Activated naive CD8-positive, alpha-beta T cell treated with anti-CD3 and anti-CD28 coated beads, Interleukin-2, amount 50 U/mL, for 24 hours (primary cell): ENCODE measurements around the gene PRDX6.
"Not testable (repeated sequence)": the region's sequence is repeated elsewhere in the genome, so short reads cannot be mapped to it uniquely, and the experiment has no call there.

Source experiments
- ATAC-seq: fragments of 150-1000 bp; cut with Tn5 transposase; one replicate; pipeline ENCODE4 v1.10.0; 2021
- DNase-seq: peaks from one replicate; pipeline ENCODE4 v3.0.0; 2021
- H3K27ac Mint-ChIP-seq: one replicate; pipeline ENCODE4 v1.8.0; 2021; ENCODE audit warnings: mild to moderate bottlenecking, mixed read lengths
- H3K27me3 Mint-ChIP-seq: one replicate; pipeline ENCODE4 v1.8.0; 2021; ENCODE audit warnings: mixed read lengths
- H3K36me3 Mint-ChIP-seq: one replicate; pipeline ENCODE4 v1.8.0; 2021; ENCODE audit warnings: low read depth, mixed read lengths
- H3K4me1 Mint-ChIP-seq: one replicate; pipeline ENCODE4 v1.8.0; 2021; ENCODE audit warnings: mixed read lengths
- H3K4me3 Mint-ChIP-seq: one replicate; pipeline ENCODE4 v1.8.0; 2021; ENCODE audit warnings: mild to moderate bottlenecking, moderate library complexity, mixed read lengths
- H3K9me3 Mint-ChIP-seq: one replicate; pipeline ENCODE4 v1.8.0; 2021; ENCODE audit warnings: mixed read lengths

The PRDX6 gene

GRCh38 chr1:173499729-173500128 is 22.6 kb downstream of the PRDX6 start:
- no peak for DNase-seq
- H3K36me3 Mint-ChIP-seq, result no peaks in the 10 kb centered on the region
- H3K4me3 Mint-ChIP-seq, result no peak overlapping the region
- peaks cover 5% of the 10 kb centered on the region for H3K27me3 Mint-ChIP-seq
- no peaks in the 10 kb centered on the region for H3K4me1 Mint-ChIP-seq
- ATAC-seq, result no peak
- H3K9me3 Mint-ChIP-seq, result peaks cover 9% of the 10 kb centered on the region
- no peak overlapping the region for H3K27ac Mint-ChIP-seq

DNA sequence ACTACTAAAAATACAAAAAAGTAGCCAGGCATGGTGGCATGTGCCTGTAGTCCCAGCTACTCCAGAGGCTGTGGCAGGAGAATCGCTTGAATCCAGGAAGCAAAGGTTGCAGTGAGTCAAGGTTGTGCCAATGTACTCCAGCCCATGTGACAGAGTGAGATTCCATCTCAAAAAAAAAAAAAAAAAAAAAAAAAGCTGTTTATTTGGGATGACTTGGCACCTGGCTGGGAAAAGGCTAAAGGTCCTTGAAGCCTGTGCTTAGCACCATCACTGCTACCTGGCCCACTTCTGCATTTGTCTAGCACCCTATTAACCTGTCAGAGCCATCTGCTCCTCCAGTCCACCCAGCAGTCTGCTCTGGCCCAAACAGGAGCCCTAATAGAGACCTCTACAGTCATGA is 25.0 kb downstream of the PRDX6 start:
- peaks cover 5% of the 10 kb centered on the region for H3K27me3 Mint-ChIP-seq
- ATAC-seq (no peak), DNase-seq (no peak)
- no peak overlapping the region for H3K27ac Mint-ChIP-seq
- H3K9me3 Mint-ChIP-seq, result peaks cover 3% of the 10 kb centered on the region
- H3K4me3 Mint-ChIP-seq, result no peak overlapping the region
- no peaks in the 10 kb centered on the region for H3K4me1 Mint-ChIP-seq
- no peaks in the 10 kb centered on the region for H3K36me3 Mint-ChIP-seq

DNA sequence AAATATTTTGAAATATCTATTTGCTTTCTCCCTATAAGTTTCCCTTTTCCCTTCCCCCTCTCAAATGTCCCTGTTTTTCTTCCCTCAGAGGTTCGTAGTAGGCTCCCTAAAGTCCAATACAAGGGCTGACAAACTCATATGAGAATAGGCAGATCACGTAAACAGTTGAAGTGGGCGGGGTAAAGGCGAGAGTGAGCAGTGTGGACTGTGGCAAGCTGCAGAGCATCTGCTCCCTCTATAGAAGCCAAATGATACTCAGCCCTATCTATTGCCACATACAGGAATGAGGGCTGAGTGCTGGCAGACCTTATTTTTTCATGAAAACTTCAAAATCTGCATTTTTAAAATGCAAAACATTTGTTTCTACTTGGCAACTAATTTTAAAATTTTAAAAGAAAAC is 26.3 kb downstream of the PRDX6 start:
- H3K4me3 Mint-ChIP-seq, result no peak overlapping the region
- no peak overlapping the region for H3K27ac Mint-ChIP-seq
- H3K4me1 Mint-ChIP-seq, result no peaks in the 10 kb centered on the region
- no peak for DNase-seq
- no peaks in the 10 kb centered on the region for H3K36me3 Mint-ChIP-seq
- peaks cover 5% of the 10 kb centered on the region for H3K27me3 Mint-ChIP-seq
- H3K9me3 Mint-ChIP-seq, result no peaks in the 10 kb centered on the region
- ATAC-seq, result no peak

DNA sequence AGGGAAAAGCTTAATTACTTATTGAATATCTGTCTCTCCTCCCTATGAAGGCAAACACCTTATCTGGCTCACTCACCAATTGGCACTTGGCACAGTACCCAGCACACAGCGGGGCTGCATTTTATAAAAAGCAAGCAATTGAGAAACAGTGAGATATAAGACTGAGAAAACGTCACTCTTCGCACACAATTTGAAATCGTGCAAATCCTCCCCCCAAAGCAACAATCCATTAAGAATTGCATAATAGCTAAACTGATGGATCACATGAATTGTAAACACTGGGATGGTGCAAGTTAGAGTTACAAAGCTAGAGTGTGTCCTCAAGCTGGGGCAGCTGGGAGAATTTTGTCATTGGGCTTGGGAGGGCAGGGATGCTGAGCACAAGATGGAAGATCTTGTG is 27.1 kb downstream of the PRDX6 start:
- no peaks in the 10 kb centered on the region for H3K36me3 Mint-ChIP-seq
- H3K4me1 Mint-ChIP-seq, result no peaks in the 10 kb centered on the region
- DNase-seq, result no peak
- no peak overlapping the region for H3K4me3 Mint-ChIP-seq
- ATAC-seq, result no peak
- H3K27me3 Mint-ChIP-seq, result peaks cover 5% of the 10 kb centered on the region
- no peak overlapping the region for H3K27ac Mint-ChIP-seq
- no peaks in the 10 kb centered on the region for H3K9me3 Mint-ChIP-seq

- Mint-ChIP-seq H3K27ac (no peak overlapping the region), H3K4me3 (no peak overlapping the region), H3K27me3 (peaks cover 5% of the 10 kb centered on the region), H3K9me3 (no peaks in the 10 kb centered on the region), H3K4me1 (no peaks in the 10 kb centered on the region), H3K36me3 (no peaks in the 10 kb centered on the region)
- DNase-seq (no peak), ATAC-seq (no peak)
Observed at GRCh38 chr1:173505391-173505790, 28.3 kb downstream of the PRDX6 start.

DNA sequence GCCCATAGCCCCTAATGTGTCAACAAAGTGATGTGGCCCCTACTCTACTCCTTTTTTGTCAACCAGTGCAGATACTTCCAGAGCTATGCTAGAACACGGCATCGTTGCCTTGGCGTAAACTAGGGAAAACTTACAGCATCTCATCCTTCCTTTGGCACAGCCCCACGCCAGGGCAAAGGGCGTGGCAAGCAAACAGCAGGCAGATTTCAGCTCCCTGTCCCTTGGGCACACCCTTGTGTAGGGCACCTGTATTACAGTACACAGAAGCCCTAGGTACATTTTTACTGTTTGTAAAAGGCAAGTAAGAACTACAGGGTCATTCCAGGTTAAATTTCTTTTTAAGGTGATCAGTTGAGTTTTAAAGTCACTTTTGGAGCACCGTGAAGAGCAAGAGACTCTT is 29.3 kb downstream of the PRDX6 start:
- peak; percentile 2 for DNase-seq
- H3K4me3 Mint-ChIP-seq, result no peak overlapping the region
- peaks cover 5% of the 10 kb centered on the region for H3K27me3 Mint-ChIP-seq
- ATAC-seq, result peak; percentile 54
- H3K9me3 Mint-ChIP-seq, result no peaks in the 10 kb centered on the region
- H3K36me3 Mint-ChIP-seq, result no peaks in the 10 kb centered on the region
- H3K4me1 Mint-ChIP-seq, result no peaks in the 10 kb centered on the region
- no peak overlapping the region for H3K27ac Mint-ChIP-seq

DNA sequence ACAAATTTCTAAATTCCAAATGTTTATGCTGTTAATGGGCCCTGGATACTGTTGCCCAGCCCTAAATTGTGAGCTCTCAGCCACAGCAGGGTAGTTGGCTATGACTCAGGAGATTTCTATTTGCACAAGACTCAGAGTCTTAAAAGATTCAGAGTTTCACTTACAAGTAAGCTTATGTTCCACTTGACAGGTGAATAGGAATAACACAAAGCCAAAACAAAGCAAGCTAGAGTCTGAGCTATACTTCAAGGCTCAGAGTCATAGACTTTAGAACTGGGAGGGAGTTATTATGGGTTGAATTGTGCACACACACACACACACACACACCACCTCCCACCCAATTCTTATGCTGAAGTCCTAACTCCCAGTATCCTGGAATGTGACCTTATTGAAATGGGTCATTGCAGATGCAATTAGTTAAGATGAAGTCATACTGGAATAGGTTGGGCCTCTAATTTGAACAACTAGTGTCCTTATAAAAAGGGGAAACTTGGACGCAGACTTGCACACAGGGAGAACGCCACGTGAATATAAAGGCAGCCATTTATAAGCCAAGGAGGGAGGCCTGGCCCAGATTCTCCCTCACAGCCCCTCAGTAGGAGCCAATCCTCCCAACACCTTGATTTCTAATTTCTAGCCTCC is 30.2 kb downstream of the PRDX6 start:
- no peak for ATAC-seq
- no peaks in the 10 kb centered on the region for H3K36me3 Mint-ChIP-seq
- no peaks in the 10 kb centered on the region for H3K4me1 Mint-ChIP-seq
- DNase-seq, result no peak
- H3K27me3 Mint-ChIP-seq, result peaks cover 5% of the 10 kb centered on the region
- no peak overlapping the region for H3K27ac Mint-ChIP-seq
- H3K9me3 Mint-ChIP-seq, result no peaks in the 10 kb centered on the region
- H3K4me3 Mint-ChIP-seq, result no peak overlapping the region

- peaks cover 5% of the 10 kb centered on the region for H3K27me3 Mint-ChIP-seq
- no peak for DNase-seq
- no peaks in the 10 kb centered on the region for H3K9me3 Mint-ChIP-seq
- H3K36me3 Mint-ChIP-seq, result no peaks in the 10 kb centered on the region
- no peak overlapping the region for H3K4me3 Mint-ChIP-seq
- H3K4me1 Mint-ChIP-seq, result no peaks in the 10 kb centered on the region
- ATAC-seq, result no peak
- H3K27ac Mint-ChIP-seq, result no peak overlapping the region
Observed at GRCh38 chr1:173507847-173508209, 30.7 kb downstream of the PRDX6 start.

DNA sequence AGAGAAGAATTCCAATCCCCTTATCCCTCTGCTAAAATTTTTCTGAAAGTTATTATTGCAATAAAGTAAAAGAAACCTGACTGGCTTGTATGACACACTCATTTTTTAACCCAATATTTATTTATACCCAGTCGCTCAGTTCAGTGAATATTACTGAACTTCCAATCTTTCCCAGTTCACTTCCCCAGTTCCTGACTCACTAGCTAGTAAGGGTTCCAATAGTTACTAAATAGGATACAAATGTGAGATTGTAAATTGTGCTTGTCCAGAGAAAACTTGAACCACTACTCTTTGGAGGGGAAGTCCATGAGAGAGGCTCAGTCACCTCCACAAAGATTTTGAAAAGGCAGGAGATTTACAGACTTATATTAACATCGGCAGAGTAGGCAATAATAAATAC is 31.4 kb downstream of the PRDX6 start:
- Mint-ChIP-seq H3K4me3 (no peak overlapping the region), H3K9me3 (peaks cover 1% of the 10 kb centered on the region), H3K4me1 (no peaks in the 10 kb centered on the region), H3K36me3 (no peaks in the 10 kb centered on the region), H3K27ac (no peak overlapping the region), H3K27me3 (peaks cover 5% of the 10 kb centered on the region)
- ATAC-seq (no peak), DNase-seq (no peak)

GRCh38 chr1:173509797-173510196 is 32.7 kb downstream of the PRDX6 start:
- Mint-ChIP-seq H3K4me3 (no peak overlapping the region), H3K36me3 (no peaks in the 10 kb centered on the region), H3K27me3 (no peaks in the 10 kb centered on the region), H3K9me3 (peaks cover 10% of the 10 kb centered on the region), H3K27ac (no peak overlapping the region), H3K4me1 (no peaks in the 10 kb centered on the region)
- DNase-seq (no peak), ATAC-seq (no peak)

DNA sequence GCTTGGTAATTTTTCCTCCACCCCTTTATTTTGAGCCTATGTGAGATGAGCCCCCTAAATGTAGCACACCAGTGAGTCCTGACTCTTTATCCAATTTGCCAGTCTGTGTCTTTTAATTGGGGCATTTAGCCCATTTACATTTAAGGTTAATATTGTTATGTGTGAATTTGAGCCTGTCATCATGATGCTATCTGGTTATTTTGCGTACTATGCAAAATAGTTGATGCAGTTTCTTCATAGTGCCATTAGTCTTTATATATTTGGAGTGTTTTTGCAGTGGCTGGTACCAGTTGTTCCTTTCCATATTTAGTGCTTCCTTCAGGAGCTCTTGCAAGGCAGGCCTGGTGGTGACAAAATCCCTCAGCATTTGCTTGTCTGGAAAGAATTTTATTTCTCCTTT is 37.4 kb downstream of the PRDX6 start:
- H3K27ac Mint-ChIP-seq, H3K4me3 Mint-ChIP-seq, H3K36me3 Mint-ChIP-seq, H3K4me1 Mint-ChIP-seq, DNase-seq, ATAC-seq, H3K27me3 Mint-ChIP-seq: not testable (repeated sequence)
- H3K9me3 Mint-ChIP-seq, result peaks cover 16% of the 10 kb centered on the region

GRCh38 chr1:173520799-173521198 is 43.7 kb downstream of the PRDX6 start:
- Mint-ChIP-seq H3K4me1 (peaks cover 8% of the 10 kb centered on the region), H3K9me3 (no peaks in the 10 kb centered on the region), H3K27me3 (no peaks in the 10 kb centered on the region), H3K4me3 (no peak overlapping the region), H3K36me3 (no peaks in the 10 kb centered on the region), H3K27ac (no peak overlapping the region)
- DNase-seq, result no peak
- ATAC-seq, result no peak

- ATAC-seq (no peak), DNase-seq (no peak)
- peaks cover 11% of the 10 kb centered on the region for H3K4me1 Mint-ChIP-seq
- no peak overlapping the region for H3K4me3 Mint-ChIP-seq
- H3K36me3 Mint-ChIP-seq, result no peaks in the 10 kb centered on the region
- H3K27me3 Mint-ChIP-seq, result no peaks in the 10 kb centered on the region
- H3K9me3 Mint-ChIP-seq, result no peaks in the 10 kb centered on the region
- no peak overlapping the region for H3K27ac Mint-ChIP-seq
Observed at GRCh38 chr1:173523329-173523728, 46.2 kb downstream of the PRDX6 start.

- peaks cover 9% of the 10 kb centered on the region for H3K4me1 Mint-ChIP-seq
- H3K27ac Mint-ChIP-seq, result no peak overlapping the region
- no peak overlapping the region for H3K4me3 Mint-ChIP-seq
- ATAC-seq (no peak), DNase-seq (no peak)
- no peaks in the 10 kb centered on the region for H3K9me3 Mint-ChIP-seq
- no peaks in the 10 kb centered on the region for H3K36me3 Mint-ChIP-seq
- no peaks in the 10 kb centered on the region for H3K27me3 Mint-ChIP-seq
Observed at GRCh38 chr1:173525926-173526325, 48.8 kb downstream of the PRDX6 start.

GRCh38 chr1:173527151-173527826 is 50.2 kb downstream of the PRDX6 start:
- Mint-ChIP-seq H3K4me1 (peaks cover 20% of the 10 kb centered on the region), H3K9me3 (no peaks in the 10 kb centered on the region), H3K27ac (no peak overlapping the region), H3K36me3 (no peaks in the 10 kb centered on the region), H3K27me3 (no peaks in the 10 kb centered on the region), H3K4me3 (no peak overlapping the region)
- DNase-seq (no peak), ATAC-seq (no peak)

DNA sequence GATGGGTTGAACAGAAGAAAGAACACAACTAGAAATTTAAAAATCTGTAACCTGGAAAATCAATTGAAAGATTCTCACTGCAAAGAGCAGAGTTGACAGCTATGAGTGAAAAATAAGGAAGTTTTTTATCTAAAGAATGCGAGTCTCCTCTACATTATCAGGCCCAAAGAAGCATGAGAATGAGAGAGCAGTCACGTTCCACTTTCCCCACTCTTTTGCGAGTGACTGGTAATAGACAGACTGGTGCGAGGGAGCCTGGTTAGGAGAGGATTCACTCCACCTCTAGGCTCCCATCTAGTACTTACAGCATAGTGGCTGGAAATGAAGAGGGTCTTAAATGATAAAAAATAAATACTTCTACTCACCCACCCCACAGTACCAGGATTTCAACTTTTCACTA is 52.0 kb downstream of the PRDX6 start:
- no peak for DNase-seq
- peaks cover 22% of the 10 kb centered on the region for H3K4me1 Mint-ChIP-seq
- H3K4me3 Mint-ChIP-seq, result no peak overlapping the region
- no peak for ATAC-seq
- no peaks in the 10 kb centered on the region for H3K27me3 Mint-ChIP-seq
- H3K9me3 Mint-ChIP-seq, result no peaks in the 10 kb centered on the region
- H3K36me3 Mint-ChIP-seq, result no peaks in the 10 kb centered on the region
- no peak overlapping the region for H3K27ac Mint-ChIP-seq
